Omental fat pad (tissue), 4 donors: ENCODE results near the gene MYLK. TPM values are rescaled to one million over a fixed set of nuclear protein-coding genes. Genes with fewer than 3 reads are reported as not detected.
A peak's percentile ranks its signal among the peaks of the same experiment; 100 is the strongest.

ENCODE experiments used
- ATAC-seq: fragments of 150-250 bp; one replicate; pipeline ENCODE4 v1.9.1; 2016; ENCODE audit warnings: mild to moderate bottlenecking, moderate library complexity; ENCODE audit not compliant: low FRiP score
- DNase-seq: peaks from one replicate; pipeline ENCODE4 v3.0.0-alpha.2; 2019; ENCODE audit warnings: low spot score
- CTCF ChIP-seq, 3 donors: fragments of 450-650 bp; IDR thresholded peaks; one replicate each; pipeline ENCODE4 v1.5.1; 2016 to 2017; ENCODE audit warnings: antibody characterized with exemption in 3 of 3, mild to moderate bottlenecking in 3 of 3, moderate library complexity in 2 of 3
- total RNA-seq, 4 donors: library from RNA; depleted of rRNA; stranded (reverse); fragments of >200 nt; gene quantifications; one replicate each; pipeline ENCODE4 v1.1.0, GENCODE V29; 2016

MYLK gene
- total RNA-seq, 4 donors from 2014 or later: 26.8 to 188 (median 56.9) TPM

- TF ChIP-seq CTCF (IDR thresholded peaks at IDR 0.05): no peak
- ATAC-seq (no peak), DNase-seq (no peak)
These were observed 51.3 kb downstream of the MYLK start for GRCh38 chr3:123832692-123833397.

- DNase-seq: no peak
- no peak for TF ChIP-seq CTCF (IDR thresholded peaks at IDR 0.05)
- no peak for ATAC-seq
These were observed 52.7 kb downstream of the MYLK start for GRCh38 chr3:123831420-123831819.

- ATAC-seq: no peak
- TF ChIP-seq CTCF (IDR thresholded peaks at IDR 0.05): no peak
- DNase-seq: no peak
These were observed 62.2 kb downstream of the MYLK start for GRCh38 chr3:123821920-123822319.

- TF ChIP-seq CTCF (IDR thresholded peaks at IDR 0.05): no peak
- ATAC-seq (no peak), DNase-seq (no peak)
These were observed 64.2 kb downstream of the MYLK start for GRCh38 chr3:123819949-123820348.

GRCh38 chr3:123818921-123819429 lies 65.2 kb downstream of the MYLK start:
- ATAC-seq: peak; percentile 57
- TF ChIP-seq CTCF (IDR thresholded peaks at IDR 0.05): no peak

GRCh38 chr3:123818324-123818920 lies 65.7 kb downstream of the MYLK start:
- TF ChIP-seq CTCF (IDR thresholded peaks at IDR 0.05): no peak
- DNase-seq: no peak
- ATAC-seq: no peak

More at GRCh38 chr3:123818921-123819429, 65.2 kb downstream of the MYLK start:
- DNase-seq: no peak

GRCh38 chr3:123817413-123817812 lies 66.7 kb downstream of the MYLK start:
- no peak for ATAC-seq
- DNase-seq: no peak

More at GRCh38 chr3:123817413-123817812, 66.7 kb downstream of the MYLK start:
- TF ChIP-seq CTCF (IDR thresholded peaks at IDR 0.05): no peak
